ENCODE measurements around the gene PDS5B. TPM values are rescaled to one million over a fixed set of nuclear protein-coding genes. Genes with fewer than 3 reads are reported as not detected.

PDS5B gene
- total RNA-seq, 1 donor from 2014 or later, result 82.4 TPM

DNA sequence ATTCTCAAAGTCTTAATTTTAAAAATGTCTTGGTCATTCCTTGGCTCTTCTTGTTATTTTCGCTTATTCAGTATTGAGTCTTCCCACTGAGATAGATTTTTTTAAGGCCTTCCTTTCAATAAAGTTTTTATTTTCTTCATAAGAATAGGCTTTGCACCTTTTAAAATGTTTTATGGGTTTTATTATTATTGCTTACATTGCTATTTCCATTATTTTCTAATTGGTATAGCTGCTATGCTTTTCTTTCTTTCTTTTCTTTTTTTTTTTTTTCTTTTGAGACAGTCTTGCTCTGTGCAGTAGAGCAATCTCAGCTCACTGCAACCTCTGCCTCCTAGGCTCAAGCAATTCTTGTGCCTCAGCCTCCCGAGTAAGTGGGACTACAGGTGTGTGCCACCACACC lies 195.7 kb downstream of the PDS5B start:
- Mint-ChIP-seq H3K36me3 (ENCODE audit: low read depth) (peaks cover 27% of the 10 kb centered on the region), H3K9me3 (peaks cover 3% of the 10 kb centered on the region), H3K27me3 (ENCODE audit: low read depth) (no peaks in the 10 kb centered on the region), H3K4me1 (no peaks in the 10 kb centered on the region), H3K4me3 (no peak overlapping the region), H3K27ac (ENCODE audit: unreplicated experiment) (no peak overlapping the region)
- no peak for TF ChIP-seq CTCF (conservative IDR thresholded peaks at IDR 0.05)
- no peak for DNase-seq (ENCODE audit: low read depth, low spot score)

- Mint-ChIP-seq H3K36me3 (ENCODE audit: low read depth) (peaks cover 23% of the 10 kb centered on the region), H3K4me3 (no peak overlapping the region), H3K27me3 (ENCODE audit: low read depth) (no peaks in the 10 kb centered on the region), H3K4me1 (no peaks in the 10 kb centered on the region), H3K9me3 (peaks cover 3% of the 10 kb centered on the region), H3K27ac (ENCODE audit: unreplicated experiment) (no peak overlapping the region)
- DNase-seq (ENCODE audit: low read depth, low spot score), result no peak
- no peak for TF ChIP-seq CTCF (conservative IDR thresholded peaks at IDR 0.05)
Measured at GRCh38 chr13:32783067-32783466, 196.8 kb downstream of the PDS5B start.

DNA sequence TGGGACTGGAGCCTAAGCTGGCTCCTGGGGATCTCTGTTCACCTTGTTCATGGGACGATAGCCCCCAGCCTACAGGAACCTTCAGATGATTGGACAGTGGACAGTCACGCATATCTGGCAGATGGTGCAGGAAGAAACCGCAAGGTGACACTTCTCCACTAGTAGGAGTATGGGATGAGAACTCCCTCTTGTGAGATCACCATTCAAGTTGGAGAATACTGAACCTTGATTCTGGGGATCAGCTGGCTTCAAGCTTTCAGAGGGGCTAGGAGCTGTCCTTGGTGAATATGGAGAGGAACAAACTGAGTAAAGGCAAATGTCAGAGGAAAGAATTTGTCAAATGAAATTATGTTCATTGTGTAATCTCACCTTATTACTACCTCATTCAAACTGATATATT lies 204.5 kb downstream of the PDS5B start:
- H3K36me3 Mint-ChIP-seq (ENCODE audit: low read depth), result peaks cover 3% of the 10 kb centered on the region
- H3K4me3 Mint-ChIP-seq, result no peak overlapping the region
- TF ChIP-seq CTCF (conservative IDR thresholded peaks at IDR 0.05), result no peak
- H3K27me3 Mint-ChIP-seq (ENCODE audit: low read depth), result no peaks in the 10 kb centered on the region
- no peak overlapping the region for H3K27ac Mint-ChIP-seq (ENCODE audit: unreplicated experiment)
- DNase-seq (ENCODE audit: low read depth, low spot score), result no peak
- no peaks in the 10 kb centered on the region for H3K9me3 Mint-ChIP-seq
- peaks cover under 1% of the 10 kb centered on the region for H3K4me1 Mint-ChIP-seq

DNA sequence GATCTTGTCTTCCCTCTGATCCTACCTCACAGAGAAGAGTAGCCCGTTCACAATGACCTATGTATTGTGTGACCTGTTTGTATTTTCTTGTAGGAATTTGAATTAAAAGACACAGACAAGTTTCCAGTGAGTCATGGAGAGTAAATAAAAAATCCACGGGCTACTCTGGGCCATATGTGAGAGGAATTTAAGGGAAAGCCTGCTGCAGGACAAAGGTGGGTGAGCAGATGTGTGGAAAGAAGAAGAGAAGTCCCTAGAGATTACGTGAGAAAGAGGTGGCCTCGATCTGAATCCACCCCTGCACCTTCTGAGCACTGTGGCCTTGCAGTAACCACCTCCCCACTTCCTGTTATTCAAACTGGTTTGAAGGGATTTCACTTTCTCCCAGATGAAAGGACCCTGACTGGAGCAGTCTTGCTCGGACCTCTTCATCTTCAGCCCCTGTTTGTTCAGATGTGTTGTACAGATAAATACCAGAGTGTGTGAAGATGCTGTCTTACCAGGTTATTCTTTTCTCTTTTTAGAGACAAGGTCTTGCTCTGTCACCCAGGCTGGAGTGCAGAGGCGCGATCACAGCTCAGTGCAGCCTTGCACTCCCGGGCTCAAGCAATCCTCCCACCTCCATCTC lies 205.4 kb downstream of the PDS5B start:
- no peak overlapping the region for H3K27ac Mint-ChIP-seq (ENCODE audit: unreplicated experiment)

DNA sequence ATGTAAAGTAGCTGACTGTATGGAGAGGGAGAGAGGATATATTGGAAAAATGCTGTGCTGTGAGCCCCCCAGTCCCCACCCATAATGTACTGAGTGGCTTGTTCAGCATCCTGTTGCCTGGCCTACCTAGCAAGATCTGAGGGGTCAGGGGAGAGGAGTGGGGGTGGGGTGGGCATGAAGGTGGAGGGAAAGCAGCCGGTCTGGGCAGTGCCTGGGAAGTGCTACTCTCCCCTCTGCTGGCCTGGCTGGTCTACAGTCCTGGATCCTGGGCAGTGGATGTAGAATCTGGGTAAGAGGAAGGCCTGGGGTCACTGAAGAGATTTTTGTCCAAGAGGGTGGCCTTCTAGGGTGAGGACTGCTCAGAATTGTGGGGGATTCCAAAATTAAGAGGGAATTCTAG lies 210.5 kb downstream of the PDS5B start:
- no peak overlapping the region for H3K27ac Mint-ChIP-seq (ENCODE audit: unreplicated experiment)
- peaks cover 6% of the 10 kb centered on the region for H3K4me1 Mint-ChIP-seq
- no peak for TF ChIP-seq CTCF (conservative IDR thresholded peaks at IDR 0.05)
- no peaks in the 10 kb centered on the region for H3K27me3 Mint-ChIP-seq (ENCODE audit: low read depth)
- H3K4me3 Mint-ChIP-seq, result no peak overlapping the region
- H3K36me3 Mint-ChIP-seq (ENCODE audit: low read depth), result peaks cover 6% of the 10 kb centered on the region
- H3K9me3 Mint-ChIP-seq, result peaks cover 11% of the 10 kb centered on the region
- DNase-seq (ENCODE audit: low read depth, low spot score), result no peak

More for the DNA sequence above, 205.4 kb downstream of the PDS5B start:
- no peak for DNase-seq (ENCODE audit: low read depth, low spot score)
- no peaks in the 10 kb centered on the region for H3K27me3 Mint-ChIP-seq (ENCODE audit: low read depth)
- H3K4me1 Mint-ChIP-seq, result peaks cover 5% of the 10 kb centered on the region
- H3K4me3 Mint-ChIP-seq, result no peak overlapping the region
- TF ChIP-seq CTCF (conservative IDR thresholded peaks at IDR 0.05), result no peak
- H3K36me3 Mint-ChIP-seq (ENCODE audit: low read depth), result peaks cover 3% of the 10 kb centered on the region
- H3K9me3 Mint-ChIP-seq, result no peaks in the 10 kb centered on the region
